ENCODE measurements around the gene KSR2. TPM values are rescaled to one million over a fixed set of nuclear protein-coding genes. Genes with fewer than 3 reads are reported as not detected.
A peak's percentile ranks its signal among the peaks of the same experiment; 100 is the strongest.

The KSR2 gene
- total RNA-seq, 1 experiment from 2014 or later: 0.15 TPM

DNA sequence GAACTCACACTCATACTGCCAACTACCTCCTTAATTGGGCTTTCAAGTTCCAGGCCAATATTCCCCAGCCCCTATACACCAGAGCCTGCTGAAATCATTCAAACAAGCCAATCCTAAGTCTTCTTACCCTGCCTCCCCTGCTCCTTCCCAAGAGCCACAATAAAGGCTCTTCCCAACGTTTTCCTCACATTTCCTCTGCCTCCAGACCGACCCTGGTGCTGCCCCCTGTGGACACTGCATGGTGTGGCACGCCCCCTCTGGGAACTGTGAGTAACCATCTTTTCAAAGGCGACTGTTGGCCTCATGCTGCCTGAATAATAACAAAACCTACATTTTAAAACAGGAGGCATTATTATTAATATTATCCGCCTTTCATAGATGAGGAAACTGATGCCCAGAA is 495.8 kb downstream of the KSR2 start:
- ChIA-PET CTCF (no interaction called here), POLR2A (no interaction called here)
- Histone ChIP-seq H3K4me3 (ENCODE audit: low read depth in 2 of 2, low read length in 2 of 2) (no peak overlapping the region), H3K27ac (ENCODE audit: low read length) (no peak overlapping the region), H3K27me3 (ENCODE audit: control insufficient read depth, insufficient read depth, low read length) (no peaks in the 10 kb centered on the region), H3K9me3 (ENCODE audit: control insufficient read depth, insufficient read depth, low read depth, low read length) (no peaks in the 10 kb centered on the region), H3K4me1 (ENCODE audit: control insufficient read depth, insufficient read depth, low read length) (no peaks in the 10 kb centered on the region), H3K36me3 (ENCODE audit: control insufficient read depth, insufficient read depth, low read length) (no peaks in the 10 kb centered on the region)
- BruUV-seq (replicated peaks): no TSS peak
- in situ Hi-C loops (cut with HindIII; ENCODE audit: low pct_unique_long_range_greater_than_20kb, low sequenced_read_pairs): no loop called here
- intact Hi-C loops (cut with micrococcal nuclease; ENCODE audit: unreplicated experiment): no loop called here
- TF ChIP-seq POLR2AphosphoS5 (IDR thresholded peaks at IDR 0.05; ENCODE audit: low read depth, low read length) (no peak), SIN3A (IDR thresholded peaks at IDR 0.05; ENCODE audit: borderline replicate concordance, insufficient read depth, low read depth, low read length) (no peak), TCF7L2 (IDR thresholded peaks at IDR 0.05; ENCODE audit: low read depth, low read length) (no peak)
- TF ChIP-seq, protein P1, sequence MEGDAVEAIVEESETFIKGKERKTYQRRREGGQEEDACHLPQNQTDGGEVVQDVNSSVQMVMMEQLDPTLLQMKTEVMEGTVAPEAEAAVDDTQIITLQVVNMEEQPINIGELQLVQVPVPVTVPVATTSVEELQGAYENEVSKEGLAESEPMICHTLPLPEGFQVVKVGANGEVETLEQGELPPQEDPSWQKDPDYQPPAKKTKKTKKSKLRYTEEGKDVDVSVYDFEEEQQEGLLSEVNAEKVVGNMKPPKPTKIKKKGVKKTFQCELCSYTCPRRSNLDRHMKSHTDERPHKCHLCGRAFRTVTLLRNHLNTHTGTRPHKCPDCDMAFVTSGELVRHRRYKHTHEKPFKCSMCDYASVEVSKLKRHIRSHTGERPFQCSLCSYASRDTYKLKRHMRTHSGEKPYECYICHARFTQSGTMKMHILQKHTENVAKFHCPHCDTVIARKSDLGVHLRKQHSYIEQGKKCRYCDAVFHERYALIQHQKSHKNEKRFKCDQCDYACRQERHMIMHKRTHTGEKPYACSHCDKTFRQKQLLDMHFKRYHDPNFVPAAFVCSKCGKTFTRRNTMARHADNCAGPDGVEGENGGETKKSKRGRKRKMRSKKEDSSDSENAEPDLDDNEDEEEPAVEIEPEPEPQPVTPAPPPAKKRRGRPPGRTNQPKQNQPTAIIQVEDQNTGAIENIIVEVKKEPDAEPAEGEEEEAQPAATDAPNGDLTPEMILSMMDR (IDR thresholded peaks at IDR 0.05): peak; percentile 74
- TF ChIP-seq, protein P2, sequence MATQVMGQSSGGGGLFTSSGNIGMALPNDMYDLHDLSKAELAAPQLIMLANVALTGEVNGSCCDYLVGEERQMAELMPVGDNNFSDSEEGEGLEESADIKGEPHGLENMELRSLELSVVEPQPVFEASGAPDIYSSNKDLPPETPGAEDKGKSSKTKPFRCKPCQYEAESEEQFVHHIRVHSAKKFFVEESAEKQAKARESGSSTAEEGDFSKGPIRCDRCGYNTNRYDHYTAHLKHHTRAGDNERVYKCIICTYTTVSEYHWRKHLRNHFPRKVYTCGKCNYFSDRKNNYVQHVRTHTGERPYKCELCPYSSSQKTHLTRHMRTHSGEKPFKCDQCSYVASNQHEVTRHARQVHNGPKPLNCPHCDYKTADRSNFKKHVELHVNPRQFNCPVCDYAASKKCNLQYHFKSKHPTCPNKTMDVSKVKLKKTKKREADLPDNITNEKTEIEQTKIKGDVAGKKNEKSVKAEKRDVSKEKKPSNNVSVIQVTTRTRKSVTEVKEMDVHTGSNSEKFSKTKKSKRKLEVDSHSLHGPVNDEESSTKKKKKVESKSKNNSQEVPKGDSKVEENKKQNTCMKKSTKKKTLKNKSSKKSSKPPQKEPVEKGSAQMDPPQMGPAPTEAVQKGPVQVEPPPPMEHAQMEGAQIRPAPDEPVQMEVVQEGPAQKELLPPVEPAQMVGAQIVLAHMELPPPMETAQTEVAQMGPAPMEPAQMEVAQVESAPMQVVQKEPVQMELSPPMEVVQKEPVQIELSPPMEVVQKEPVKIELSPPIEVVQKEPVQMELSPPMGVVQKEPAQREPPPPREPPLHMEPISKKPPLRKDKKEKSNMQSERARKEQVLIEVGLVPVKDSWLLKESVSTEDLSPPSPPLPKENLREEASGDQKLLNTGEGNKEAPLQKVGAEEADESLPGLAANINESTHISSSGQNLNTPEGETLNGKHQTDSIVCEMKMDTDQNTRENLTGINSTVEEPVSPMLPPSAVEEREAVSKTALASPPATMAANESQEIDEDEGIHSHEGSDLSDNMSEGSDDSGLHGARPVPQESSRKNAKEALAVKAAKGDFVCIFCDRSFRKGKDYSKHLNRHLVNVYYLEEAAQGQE (IDR thresholded peaks at IDR 0.05; ENCODE audit: insufficient read depth in 1 of 2, low read depth in 2 of 2, low read length in 1 of 2): no peak
- ATAC-seq: peak; percentile 62
- no peak for DNase-seq (ENCODE audit: low read depth, low spot score)

DNA sequence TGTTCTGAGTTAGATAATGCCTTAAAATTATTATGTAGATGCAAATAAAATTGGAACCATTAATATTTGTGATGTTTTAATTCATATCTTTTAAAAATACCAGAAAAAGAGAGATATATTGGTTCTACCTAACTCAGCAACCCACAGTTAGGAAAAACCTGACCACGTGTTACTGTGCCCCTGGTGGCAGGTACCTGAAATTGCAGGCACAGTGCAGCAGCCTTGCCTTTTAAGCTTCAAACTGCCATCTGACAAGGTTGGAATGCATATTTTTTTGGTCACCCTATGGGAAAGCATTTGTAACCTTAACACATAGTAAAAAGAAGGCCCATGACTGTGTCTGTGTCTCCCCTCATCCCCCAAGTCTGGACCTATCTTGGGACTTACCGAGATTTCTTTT is 498.0 kb downstream of the KSR2 start:
- BruUV-seq (replicated peaks): no TSS peak
- no peak for DNase-seq (ENCODE audit: low read depth, low spot score)
- Histone ChIP-seq H3K4me1 (ENCODE audit: control insufficient read depth, insufficient read depth, low read length) (no peaks in the 10 kb centered on the region), H3K36me3 (ENCODE audit: control insufficient read depth, insufficient read depth, low read length) (no peaks in the 10 kb centered on the region), H3K4me3 (ENCODE audit: low read depth in 2 of 2, low read length in 2 of 2) (no peak overlapping the region), H3K9me3 (ENCODE audit: control insufficient read depth, insufficient read depth, low read depth, low read length) (no peaks in the 10 kb centered on the region), H3K27me3 (ENCODE audit: control insufficient read depth, insufficient read depth, low read length) (no peaks in the 10 kb centered on the region), H3K27ac (ENCODE audit: low read length) (no peak overlapping the region)
- no peak for ATAC-seq
- in situ Hi-C loops (cut with HindIII; ENCODE audit: low pct_unique_long_range_greater_than_20kb, low sequenced_read_pairs) (no loop called here), intact Hi-C loops (cut with micrococcal nuclease; ENCODE audit: unreplicated experiment) (no loop called here)
- CTCF ChIA-PET: interaction anchor here (0.5 kb wide), 1 partner anchor 56 kb away, joined by 9 read pairs; no protein-coding TSS in a partner anchor
- POLR2A ChIA-PET: no interaction called here
- TF ChIP-seq TCF7L2 (IDR thresholded peaks at IDR 0.05; ENCODE audit: low read depth, low read length): no peak
- no peak for TF ChIP-seq SIN3A (IDR thresholded peaks at IDR 0.05; ENCODE audit: borderline replicate concordance, insufficient read depth, low read depth, low read length)
- TF ChIP-seq, protein P1 (IDR thresholded peaks at IDR 0.05): peak; percentile 69
